Myocyte (in vitro differentiated cells): Measurements from ENCODE around the gene C1orf174. TPM values are rescaled to one million over a fixed set of nuclear protein-coding genes. Genes with fewer than 3 reads are reported as not detected.

ENCODE experiments used
- DNase-seq: peaks from one replicate; pipeline ENCODE4 v3.0.0-alpha.2; 2012; ENCODE audit warnings: low read depth
- polyA plus RNA-seq: library from polyadenylated mRNA; unstranded; fragments of >200 nt; gene quantifications from one replicate; pipeline ENCODE4 v1.2.1, GENCODE V29; 2012; ENCODE audit warnings: missing spikeins
- total RNA-seq: library from RNA; depleted of rRNA; stranded (reverse); fragments of >200 nt; gene quantifications from 2 replicates; pipeline ENCODE4 v1.2.3, GENCODE V29; 2014

Gene C1orf174
- total RNA-seq: 23.4 and 28.3 TPM in 2 replicates
- polyA plus RNA-seq: 19.9 TPM

- DNase-seq: peak; percentile 99
Measured at GRCh38 chr1:3900150-3900968, at the start of gene C1orf174. C1orf174 (minus strand) TSS chr1:3900272; CDS start chr1:3900186, 86 bp downstream.

- no peak for DNase-seq
Measured at GRCh38 chr1:3948344-3948743, 48.3 kb upstream of the C1orf174 start.

GRCh38 chr1:3945916-3946840, 46.1 kb upstream of the C1orf174 start:
- no peak for DNase-seq

GRCh38 chr1:3945222-3945621, 45.1 kb upstream of the C1orf174 start:
- DNase-seq: no peak

GRCh38 chr1:3944578-3945125, 44.6 kb upstream of the C1orf174 start:
- DNase-seq: no peak

- DNase-seq: no peak
Measured at GRCh38 chr1:3943806-3944577, 43.9 kb upstream of the C1orf174 start.

GRCh38 chr1:3943123-3943431, 43.0 kb upstream of the C1orf174 start:
- DNase-seq: no peak

GRCh38 chr1:3942416-3943122, 42.5 kb upstream of the C1orf174 start:
- no peak for DNase-seq

- no peak for DNase-seq
Measured at GRCh38 chr1:3940754-3941345, 40.8 kb upstream of the C1orf174 start.

GRCh38 chr1:3940081-3940753, 40.1 kb upstream of the C1orf174 start:
- no peak for DNase-seq

- no peak for DNase-seq
Measured at GRCh38 chr1:3939242-3940080, 39.4 kb upstream of the C1orf174 start.

- no peak for DNase-seq
Measured at GRCh38 chr1:3932156-3932919, 32.3 kb upstream of the C1orf174 start.

- DNase-seq: no peak
Measured at GRCh38 chr1:3931007-3931912, 31.2 kb upstream of the C1orf174 start.

- DNase-seq: no peak
Measured at GRCh38 chr1:3930301-3931006, 30.4 kb upstream of the C1orf174 start.

GRCh38 chr1:3929126-3929525, 29.1 kb upstream of the C1orf174 start:
- DNase-seq: no peak

- DNase-seq: no peak
Measured at GRCh38 chr1:3928586-3928985, 28.5 kb upstream of the C1orf174 start.
